Stimulated activated effector memory CD8-positive, alpha-beta T cell treated with anti-CD3 and anti-CD28 coated beads, Interleukin-12 subunit alpha, Interleukin-12 subunit beta, amount 100 ng/mL, for 72 hours (primary cell): ENCODE measurements around the gene CFD.
"Not testable (repeated sequence)": the region's sequence is repeated elsewhere in the genome, so short reads cannot be mapped to it uniquely, and the experiment has no call there.

Source experiments
- ATAC-seq: fragments of 150-1000 bp; cut with Tn5 transposase; 2 replicates; pipeline ENCODE4 v1.10.0; 2021
- DNase-seq, 2 donors: peaks; one replicate each; pipeline ENCODE4 v3.0.0; 2021 to 2022; ENCODE audit warnings: low spot score in 2 of 2
- H3K27ac Mint-ChIP-seq: one replicate; pipeline ENCODE4 v1.8.0; 2022; ENCODE audit warnings: mild to moderate bottlenecking, mixed read lengths
- H3K36me3 Mint-ChIP-seq: one replicate; pipeline ENCODE4 v1.8.0; 2022; ENCODE audit warnings: mild to moderate bottlenecking, mixed read lengths
- H3K4me1 Mint-ChIP-seq: one replicate; pipeline ENCODE4 v1.8.0; 2022; ENCODE audit warnings: mixed read lengths
- H3K4me3 Mint-ChIP-seq: one replicate; pipeline ENCODE4 v1.8.0; 2022; ENCODE audit warnings: mild to moderate bottlenecking, mixed read lengths
- H3K9me3 Mint-ChIP-seq: one replicate; pipeline ENCODE4 v1.8.0; 2022; ENCODE audit warnings: mixed read lengths

The CFD gene

GRCh38 chr19:884420-885211, 25.2 kb downstream of the CFD start:
- DNase-seq (no peak), ATAC-seq (no peak)
- Mint-ChIP-seq H3K36me3 (peaks cover 56% of the 10 kb centered on the region), H3K27ac (no peak overlapping the region), H3K4me3 (no peak overlapping the region), H3K9me3 (no peaks in the 10 kb centered on the region), H3K4me1 (no peaks in the 10 kb centered on the region)

GRCh38 chr19:885536-886224, 26.2 kb downstream of the CFD start:
- no peak overlapping the region for H3K27ac Mint-ChIP-seq
- H3K4me3 Mint-ChIP-seq, result no peak overlapping the region
- DNase-seq (no peak), ATAC-seq (no peak)
- H3K9me3 Mint-ChIP-seq, result no peaks in the 10 kb centered on the region
- no peaks in the 10 kb centered on the region for H3K4me1 Mint-ChIP-seq
- peaks cover 61% of the 10 kb centered on the region for H3K36me3 Mint-ChIP-seq

DNA sequence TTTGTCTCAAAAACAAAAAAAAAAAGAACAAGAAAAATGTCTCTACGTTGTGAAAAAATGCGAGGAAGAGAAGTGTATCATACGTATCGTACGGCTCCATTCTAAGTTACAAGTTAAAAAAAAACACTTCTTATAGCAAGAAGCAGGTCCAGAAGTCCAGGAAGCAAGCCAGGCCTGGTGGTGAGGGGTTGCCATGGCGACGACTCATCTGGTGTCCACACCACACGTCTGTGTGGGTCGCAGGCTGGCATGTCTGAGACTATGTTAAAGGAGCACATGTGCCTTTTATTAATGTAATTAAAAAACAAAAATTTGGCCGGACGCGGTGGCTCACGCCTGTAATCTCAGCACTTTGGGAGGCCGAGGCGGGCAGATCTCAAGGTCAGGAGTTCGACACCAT, 27.6 kb downstream of the CFD start:
- Mint-ChIP-seq H3K27ac (no peak overlapping the region), H3K4me3 (no peak overlapping the region)
- no peak for DNase-seq

DNA sequence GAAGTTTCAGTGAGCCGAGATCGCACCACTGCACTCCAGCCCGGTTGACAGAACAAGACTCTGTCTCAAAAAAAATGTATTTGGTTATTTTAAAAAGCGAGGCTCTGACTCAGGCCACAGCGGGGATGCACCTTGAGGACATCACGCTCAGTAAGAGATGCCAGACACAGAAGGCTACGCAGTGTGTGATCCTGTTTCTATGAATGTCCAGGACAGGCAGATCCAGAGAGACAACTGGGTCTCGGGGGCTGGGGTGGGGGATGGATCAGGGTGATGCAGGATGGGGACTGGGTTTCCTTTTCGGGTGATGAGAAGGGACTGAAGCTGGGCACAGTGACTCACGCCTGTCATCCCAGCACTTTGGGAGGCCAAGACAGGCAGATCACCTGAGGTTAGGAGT, 28.1 kb downstream of the CFD start:
- peaks cover 13% of the 10 kb centered on the region for H3K4me1 Mint-ChIP-seq
- no peak overlapping the region for H3K27ac Mint-ChIP-seq
- no peak overlapping the region for H3K4me3 Mint-ChIP-seq

More for the DNA sequence above, 27.6 kb downstream of the CFD start:
- no peak for ATAC-seq
- H3K4me1 Mint-ChIP-seq, result peaks cover 9% of the 10 kb centered on the region
- peaks cover 60% of the 10 kb centered on the region for H3K36me3 Mint-ChIP-seq
- H3K9me3 Mint-ChIP-seq, result no peaks in the 10 kb centered on the region

DNA sequence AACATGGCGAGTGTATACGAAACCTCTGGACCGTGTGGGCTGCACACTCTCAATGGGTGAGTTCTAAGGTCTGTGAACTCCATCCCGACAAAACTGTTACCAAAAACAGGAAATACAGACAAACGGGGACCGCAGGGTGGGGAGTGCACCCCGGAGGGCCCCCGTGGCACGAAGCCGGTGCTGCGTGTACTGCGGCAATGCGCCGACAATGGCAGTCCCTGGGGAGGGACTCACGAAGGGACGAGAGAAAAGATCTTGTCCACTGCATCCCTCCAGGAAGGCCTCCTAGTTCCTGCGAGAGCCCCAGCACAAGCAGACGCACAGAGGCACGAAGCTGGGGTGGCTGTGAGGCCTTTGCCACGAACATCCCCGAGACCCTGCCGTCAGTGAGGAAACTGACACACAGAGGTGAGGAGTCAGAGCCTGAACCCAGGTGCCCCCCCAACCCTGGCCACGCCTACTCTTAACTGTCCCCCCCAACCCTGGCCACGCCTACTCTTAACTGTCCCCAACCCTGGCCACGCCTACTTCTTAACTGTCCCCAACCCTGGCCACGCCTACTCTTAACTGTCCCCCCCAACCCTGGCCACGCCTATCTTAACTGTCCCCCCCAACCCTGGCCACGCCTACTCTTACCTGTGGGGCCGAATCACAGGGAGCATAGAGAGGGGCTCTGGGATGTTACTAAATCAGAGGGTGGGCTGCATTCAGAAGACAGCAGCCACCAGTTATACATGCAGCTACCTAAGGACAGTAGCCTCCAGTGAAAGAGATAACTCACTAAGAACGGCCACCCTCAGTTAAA, 29.3 kb downstream of the CFD start:
- Mint-ChIP-seq H3K4me1 (peaks cover 19% of the 10 kb centered on the region), H3K9me3 (no peaks in the 10 kb centered on the region), H3K36me3 (peaks cover 61% of the 10 kb centered on the region), H3K4me3 (no peak overlapping the region), H3K27ac (no peak overlapping the region)
- ATAC-seq, result no peak
- no peak for DNase-seq

More for the DNA sequence above, 28.1 kb downstream of the CFD start:
- no peaks in the 10 kb centered on the region for H3K9me3 Mint-ChIP-seq
- DNase-seq (no peak), ATAC-seq (no peak)
- H3K36me3 Mint-ChIP-seq, result peaks cover 57% of the 10 kb centered on the region

DNA sequence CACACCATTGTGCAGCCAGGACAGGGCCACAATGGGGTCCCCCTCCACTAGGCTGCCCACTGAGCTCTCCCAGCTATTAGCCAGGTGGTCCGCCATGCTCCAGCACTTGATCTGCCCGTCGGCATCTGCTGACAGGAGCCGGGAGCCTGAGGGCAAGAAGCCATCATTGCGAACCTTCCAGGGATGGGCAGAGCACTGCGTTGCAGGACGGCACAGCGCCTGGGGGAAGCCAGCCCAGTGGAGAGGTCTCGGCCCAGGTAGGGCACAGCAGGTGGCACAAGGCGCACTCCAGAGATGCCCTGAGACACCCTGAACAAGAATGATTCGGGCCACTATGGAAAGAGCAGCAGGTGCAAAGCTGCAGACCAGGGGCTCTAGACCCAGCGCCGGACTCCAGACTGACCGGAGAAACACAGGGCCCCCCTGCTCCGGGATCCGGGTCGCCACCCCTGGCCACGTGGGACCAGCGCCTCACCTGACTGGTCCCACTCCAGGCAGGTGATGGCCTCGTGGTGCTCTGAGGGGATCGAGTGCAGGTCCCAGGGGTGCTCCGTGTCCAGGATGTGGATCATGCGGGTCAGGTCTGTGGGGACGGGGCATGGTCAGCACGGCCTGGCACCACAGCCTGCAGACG, 30.3 kb downstream of the CFD start:
- H3K9me3 Mint-ChIP-seq, result no peaks in the 10 kb centered on the region
- peaks cover 19% of the 10 kb centered on the region for H3K4me1 Mint-ChIP-seq
- no peak overlapping the region for H3K27ac Mint-ChIP-seq
- no peak overlapping the region for H3K4me3 Mint-ChIP-seq
- ATAC-seq (no peak), DNase-seq (no peak)
- peaks cover 68% of the 10 kb centered on the region for H3K36me3 Mint-ChIP-seq

GRCh38 chr19:890831-891230, 31.4 kb downstream of the CFD start:
- ATAC-seq (no peak), DNase-seq (no peak)
- H3K4me3 Mint-ChIP-seq, result peak overlapping the region; percentile 68
- H3K27ac Mint-ChIP-seq, result peak overlapping the region; percentile 72
- H3K9me3 Mint-ChIP-seq, result no peaks in the 10 kb centered on the region
- peaks cover 60% of the 10 kb centered on the region for H3K36me3 Mint-ChIP-seq
- H3K4me1 Mint-ChIP-seq, result peaks cover 19% of the 10 kb centered on the region

DNA sequence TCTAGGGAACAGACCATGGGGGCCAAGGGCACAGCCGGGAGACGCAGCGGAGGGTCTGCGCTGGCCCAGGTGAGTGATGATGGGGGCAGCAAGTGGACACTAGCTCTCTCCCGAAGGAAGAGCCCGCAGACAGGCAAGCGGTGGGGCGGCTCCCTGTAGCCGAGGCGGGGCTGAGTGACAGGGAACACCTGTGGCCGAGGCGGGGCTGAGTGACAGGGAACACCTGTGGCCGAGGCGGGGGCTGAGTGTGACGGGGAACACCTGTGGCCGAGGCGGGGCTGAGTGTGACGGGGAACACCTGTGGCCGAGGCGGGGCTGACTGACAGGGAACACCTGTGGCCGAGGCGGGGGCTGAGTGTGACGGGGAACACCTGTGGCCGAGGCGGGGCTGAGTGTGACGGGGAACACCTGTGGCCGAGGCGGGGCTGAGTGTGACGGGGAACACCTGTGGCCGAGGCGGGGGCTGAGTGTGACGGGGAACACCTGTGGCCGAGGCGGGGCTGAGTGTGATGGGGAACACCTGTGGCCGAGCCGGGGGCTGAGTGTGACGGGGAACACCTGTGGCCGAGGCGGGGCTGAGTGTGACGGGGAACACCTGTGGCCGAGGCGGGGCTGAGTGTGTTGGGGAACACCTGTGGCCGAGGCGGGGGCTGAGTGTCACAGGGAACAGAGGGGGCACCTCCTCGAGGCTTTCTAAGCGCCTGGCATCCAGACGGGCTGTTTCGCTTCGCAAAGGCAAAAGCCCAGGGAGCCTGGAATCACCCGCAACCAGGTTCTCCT, 32.1 kb downstream of the CFD start:
- H3K9me3 Mint-ChIP-seq, DNase-seq, ATAC-seq: not testable (repeated sequence)
- H3K4me1 Mint-ChIP-seq, result peaks cover 24% of the 10 kb centered on the region
- H3K4me3 Mint-ChIP-seq, result peak overlapping the region; percentile 87
- H3K27ac Mint-ChIP-seq, result peak overlapping the region; percentile 100
- H3K36me3 Mint-ChIP-seq, result peaks cover 66% of the 10 kb centered on the region

- Mint-ChIP-seq H3K4me3 (peak overlapping the region; percentile 87), H3K4me1 (peaks cover 28% of the 10 kb centered on the region)
Observed at GRCh38 chr19:892243-892893, 32.9 kb downstream of the CFD start.

DNA sequence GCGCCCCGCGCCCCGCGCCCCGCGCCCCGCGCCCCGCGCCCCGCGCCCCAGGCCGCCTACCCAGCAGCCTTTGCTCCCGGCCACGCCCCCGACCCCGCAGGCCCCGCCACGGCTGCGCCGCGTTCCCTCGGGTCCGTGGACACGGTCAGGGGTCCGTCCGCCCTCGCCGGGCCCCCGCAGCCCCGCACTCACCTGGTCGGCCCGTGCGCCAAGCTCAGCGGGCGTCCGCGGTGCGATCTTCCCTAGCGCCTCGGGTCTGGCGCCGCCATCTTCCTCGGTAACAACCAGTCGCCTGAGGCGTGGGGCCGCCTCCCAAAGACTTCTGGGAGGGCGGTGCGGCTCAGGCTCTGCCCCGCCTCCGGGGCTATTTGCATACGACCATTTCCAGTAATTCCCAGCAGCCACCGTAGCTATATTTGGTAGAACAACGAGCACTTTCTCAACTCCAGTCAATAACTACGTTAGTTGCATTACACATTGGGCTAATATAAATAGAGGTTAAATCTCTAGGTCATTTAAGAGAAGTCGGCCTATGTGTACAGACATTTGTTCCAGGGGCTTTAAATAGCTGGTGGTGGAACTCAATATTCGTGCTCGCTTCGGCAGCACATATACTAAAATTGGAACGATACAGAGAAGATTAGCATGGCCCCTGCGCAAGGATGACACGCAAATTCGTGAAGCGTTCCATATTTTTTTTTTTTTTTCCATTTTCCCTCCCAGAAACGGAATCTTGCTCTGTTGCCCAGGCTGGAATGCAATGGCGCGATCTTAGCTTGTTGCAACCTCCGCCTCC, 33.6 kb downstream of the CFD start, which contains the start of the genes MED16 and RNU6-9:
MED16 (minus strand) TSS at position 294 of the 796 bp plus-strand sequence. CDS start 2,056 bp downstream, outside the sequence.
RNU6-9 (plus strand) TSS at position 591 of the 796 bp plus-strand sequence.
- Mint-ChIP-seq H3K36me3 (peaks cover 68% of the 10 kb centered on the region), H3K4me3 (peak within 1 kb of the TSS; percentile 87), H3K9me3 (no peaks in the 10 kb centered on the region), H3K27ac (peak within 1 kb of the TSS; percentile 100), H3K4me1 (peaks cover 28% of the 10 kb centered on the region)
- ATAC-seq (peak; percentile 93), DNase-seq (peak; percentile 76 to 93)

More at GRCh38 chr19:892243-892893, 32.9 kb downstream of the CFD start:
- Mint-ChIP-seq H3K27ac (peak overlapping the region; percentile 100), H3K9me3 (no peaks in the 10 kb centered on the region), H3K36me3 (peaks cover 66% of the 10 kb centered on the region)
- DNase-seq (no peak), ATAC-seq (peak; percentile 44)

DNA sequence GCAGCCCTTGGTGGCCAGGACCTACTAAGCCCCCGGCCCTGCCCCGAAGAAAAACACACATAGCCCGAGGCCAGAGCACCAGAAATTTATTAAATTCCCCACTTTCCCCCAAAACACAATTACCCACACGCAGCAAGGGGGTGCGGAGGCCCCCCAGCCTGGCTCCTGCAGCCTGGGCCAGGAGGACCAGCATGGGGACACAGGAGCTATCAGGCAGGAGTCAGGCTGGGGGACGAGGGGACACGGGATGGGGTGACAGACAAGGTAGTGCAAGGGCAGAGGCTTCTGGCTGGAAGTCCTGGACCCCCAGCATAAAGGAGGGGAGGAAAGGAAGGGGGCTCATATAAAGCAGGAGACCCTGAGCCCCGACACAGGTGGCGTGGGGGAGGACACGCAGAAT, 37.0 kb downstream of the CFD start:
- peak overlapping the region; percentile 26 for H3K27ac Mint-ChIP-seq
- H3K9me3 Mint-ChIP-seq, result no peaks in the 10 kb centered on the region
- H3K4me3 Mint-ChIP-seq, result no peak overlapping the region
- H3K4me1 Mint-ChIP-seq, result peaks cover 21% of the 10 kb centered on the region
- DNase-seq, result no peak
- peaks cover 50% of the 10 kb centered on the region for H3K36me3 Mint-ChIP-seq
- no peak for ATAC-seq

DNA sequence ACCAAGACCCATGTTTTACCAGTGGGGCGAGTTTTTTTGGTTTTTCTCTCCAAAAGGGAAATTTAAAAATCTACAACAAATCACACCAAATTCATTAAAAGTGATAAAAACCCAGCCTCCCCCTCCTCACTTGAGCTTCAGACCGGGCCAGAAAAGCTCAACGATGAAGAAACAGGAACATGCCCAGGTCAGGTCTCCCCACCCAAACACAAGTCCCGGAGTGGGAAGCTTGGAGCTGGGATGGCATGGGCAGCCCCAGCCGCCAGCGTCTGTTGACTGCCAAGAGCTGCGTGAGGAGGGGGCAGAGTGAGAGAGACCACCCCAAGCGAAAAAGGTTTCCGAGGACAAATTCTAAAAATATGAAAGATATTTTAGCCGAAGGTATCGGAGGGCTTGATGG, 37.5 kb downstream of the CFD start:
- H3K36me3 Mint-ChIP-seq, result peaks cover 51% of the 10 kb centered on the region
- no peak overlapping the region for H3K4me3 Mint-ChIP-seq
- ATAC-seq, result no peak
- H3K9me3 Mint-ChIP-seq, result no peaks in the 10 kb centered on the region
- DNase-seq, result no peak
- H3K27ac Mint-ChIP-seq, result peak overlapping the region; percentile 26
- H3K4me1 Mint-ChIP-seq, result peaks cover 20% of the 10 kb centered on the region

- DNase-seq (no peak), ATAC-seq (no peak)
- H3K36me3 Mint-ChIP-seq, result peaks cover 55% of the 10 kb centered on the region
- peaks cover 15% of the 10 kb centered on the region for H3K4me1 Mint-ChIP-seq
- H3K4me3 Mint-ChIP-seq, result no peak overlapping the region
- no peaks in the 10 kb centered on the region for H3K9me3 Mint-ChIP-seq
- no peak overlapping the region for H3K27ac Mint-ChIP-seq
Observed at GRCh38 chr19:897442-898039, 38.1 kb downstream of the CFD start.
